Thyroid gland (tissue), 4 donors: ENCODE results near the gene UBE2D1. TPM values are rescaled to one million over a fixed set of nuclear protein-coding genes. Genes with fewer than 3 reads are reported as not detected.

Experiments used
- DNase-seq, 2 donors: peaks; one replicate each; pipeline ENCODE4 v3.0.0-alpha.2; 2019
- H3K27ac ChIP-seq, 3 donors: fragments of 200-600 bp; sonication (generic); 1 replicate in 2 of 3; 2 replicates in 1 of 3; pipeline ENCODE4 v1.5.1; 2016 to 2019; ENCODE audit warnings: mild to moderate bottlenecking in 1 of 3, moderate library complexity in 1 of 3
- H3K27me3 ChIP-seq: fragments of 200-600 bp; sonication (generic); one replicate; pipeline ENCODE4 v1.5.1; 2019
- H3K36me3 ChIP-seq, 2 donors: fragments of 200-600 bp; sonication (generic); one replicate each; pipeline ENCODE4 v1.5.1; 2016 to 2019
- H3K4me1 ChIP-seq, 2 donors: fragments of 200-600 bp; sonication (generic); one replicate each; pipeline ENCODE4 v1.5.1; 2017 to 2019
- H3K4me3 ChIP-seq, 3 donors: fragments of 200-600 bp; sonication (generic); replicated peaks in 1 of 3; 1 replicate in 2 of 3; 2 replicates in 1 of 3; pipeline ENCODE4 v1.5.1; 2016; ENCODE audit warnings: mild to moderate bottlenecking in 1 of 3
- H3K9me3 ChIP-seq: fragments of 200-600 bp; sonication (generic); one replicate; pipeline ENCODE4 v1.5.1; 2017
- CTCF ChIP-seq, 6 experiments: fragments of 200-600 bp in 3 of 6; fragments of 450-650 bp in 3 of 6; sonication (generic) in 3 of 6; IDR thresholded peaks; one replicate each; pipeline ENCODE4 v1.5.1; 2016 to 2019; ENCODE audit warnings: antibody characterized with exemption in 6 of 6, mild to moderate bottlenecking in 2 of 6, inconsistent platforms in 1 of 6, moderate library complexity in 1 of 6
- POLR2A ChIP-seq, 2 donors: fragments of 450-650 bp; IDR thresholded peaks; one replicate each; pipeline ENCODE4 v1.6.1; 2017; ENCODE audit warnings: antibody characterized with exemption in 2 of 2, mild to moderate bottlenecking in 2 of 2, moderate library complexity in 1 of 2
- WGBS, 2 donors: methylation state at CpG; one replicate each; pipeline ENCODE4 v1.1.5; 2017; 5-methylcytosine and 5-hydroxymethylcytosine counted together
- intact Hi-C: fragments of 100-400 bp; cut with DNase I; formaldehyde crosslinking; loops from one replicate; pipeline ENCODE4 v1.15.1; 2023
- total RNA-seq, 4 donors: library from RNA; depleted of rRNA; stranded (reverse); fragments of >200 nt; gene quantifications; one replicate each; pipeline ENCODE4 v1.2.3, GENCODE V29; 2016

Gene UBE2D1
- total RNA-seq, 4 donors from 2014 or later: 11.3 to 25.4 (median 18.7) TPM

DNA sequence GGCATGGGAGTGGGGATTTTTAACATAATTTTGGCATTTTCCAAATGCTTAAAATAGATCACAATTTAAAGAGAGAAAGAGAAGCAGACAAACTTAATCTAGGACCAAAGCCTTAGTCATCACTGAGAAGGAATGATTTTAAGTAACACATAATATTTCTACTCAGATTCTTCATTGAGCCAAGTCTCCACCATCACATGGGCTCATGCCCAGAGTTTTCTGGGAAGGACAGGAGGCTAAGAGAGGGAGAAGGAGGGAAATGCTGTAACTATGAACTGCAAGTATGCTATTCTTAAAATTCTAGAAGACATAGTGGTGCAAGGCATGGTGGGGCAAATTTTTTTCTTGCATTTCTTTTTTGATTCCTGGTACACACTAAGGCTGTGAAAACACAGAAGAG lies 23.8 kb upstream of the UBE2D1 start:
- no peaks in the 10 kb centered on the region for H3K27me3 ChIP-seq
- H3K4me3 ChIP-seq: no peak overlapping the region
- intact Hi-C loops: no loop called here
- no peaks in the 10 kb centered on the region for H3K4me1 ChIP-seq
- H3K36me3 ChIP-seq: no peaks in the 10 kb centered on the region
- no peak overlapping the region for H3K27ac ChIP-seq
- no peak for DNase-seq
- no peaks in the 10 kb centered on the region for H3K9me3 ChIP-seq
- TF ChIP-seq POLR2A (IDR thresholded peaks at IDR 0.05) (no peak), CTCF (IDR thresholded peaks at IDR 0.05) (no peak)

GRCh38 chr10:58316874-58317273 lies 17.9 kb upstream of the UBE2D1 start:
- H3K36me3 ChIP-seq: no peaks in the 10 kb centered on the region
- no peaks in the 10 kb centered on the region for H3K9me3 ChIP-seq
- H3K27ac ChIP-seq: no peak overlapping the region
- H3K4me1 ChIP-seq: no peaks in the 10 kb centered on the region
- intact Hi-C loops: no loop called here
- no peaks in the 10 kb centered on the region for H3K27me3 ChIP-seq
- TF ChIP-seq CTCF (IDR thresholded peaks at IDR 0.05) (no peak), POLR2A (IDR thresholded peaks at IDR 0.05) (no peak)
- no peak overlapping the region for H3K4me3 ChIP-seq
- DNase-seq: no peak

DNA sequence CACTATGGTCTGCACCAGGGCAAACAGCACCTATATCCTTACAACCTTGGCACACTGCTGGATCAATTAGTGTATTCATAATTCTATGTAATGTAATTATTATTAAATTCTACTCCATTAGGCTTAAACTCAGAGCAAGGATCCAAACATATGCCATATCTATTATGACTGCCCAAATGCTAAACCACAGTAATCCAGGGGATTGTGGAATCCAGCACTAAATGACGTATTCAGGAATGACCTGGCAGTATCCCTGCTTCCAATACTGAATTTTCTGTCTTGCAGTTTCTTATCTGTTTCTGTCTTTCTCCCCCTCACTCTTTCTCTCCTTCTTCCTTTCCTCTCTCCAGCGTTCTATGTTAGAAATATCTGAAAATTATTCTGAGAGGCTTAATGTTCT lies 16.5 kb upstream of the UBE2D1 start:
- Histone ChIP-seq H3K27me3 (no peaks in the 10 kb centered on the region), H3K4me3 (no peak overlapping the region), H3K4me1 (no peaks in the 10 kb centered on the region), H3K27ac (no peak overlapping the region), H3K36me3 (no peaks in the 10 kb centered on the region), H3K9me3 (no peaks in the 10 kb centered on the region)
- no peak for DNase-seq
- TF ChIP-seq CTCF (IDR thresholded peaks at IDR 0.05) (no peak), POLR2A (IDR thresholded peaks at IDR 0.05) (no peak)
- WGBS, 2 donors: 75 to 80% methylated on average over 2 of the region's 2 CpGs
- intact Hi-C loops: no loop called here

- H3K36me3 ChIP-seq: no peaks in the 10 kb centered on the region
- no peak overlapping the region for H3K4me3 ChIP-seq
- no peaks in the 10 kb centered on the region for H3K27me3 ChIP-seq
- WGBS, 2 donors: 89 to 95% methylated on average over 1 of the region's 1 CpG
- intact Hi-C loops: no loop called here
- H3K4me1 ChIP-seq: no peaks in the 10 kb centered on the region
- DNase-seq: no peak
- H3K9me3 ChIP-seq: no peaks in the 10 kb centered on the region
- TF ChIP-seq POLR2A (IDR thresholded peaks at IDR 0.05) (no peak), CTCF (IDR thresholded peaks at IDR 0.05) (no peak)
- no peak overlapping the region for H3K27ac ChIP-seq
These were observed 15.2 kb upstream of the UBE2D1 start for GRCh38 chr10:58319599-58319998.

DNA sequence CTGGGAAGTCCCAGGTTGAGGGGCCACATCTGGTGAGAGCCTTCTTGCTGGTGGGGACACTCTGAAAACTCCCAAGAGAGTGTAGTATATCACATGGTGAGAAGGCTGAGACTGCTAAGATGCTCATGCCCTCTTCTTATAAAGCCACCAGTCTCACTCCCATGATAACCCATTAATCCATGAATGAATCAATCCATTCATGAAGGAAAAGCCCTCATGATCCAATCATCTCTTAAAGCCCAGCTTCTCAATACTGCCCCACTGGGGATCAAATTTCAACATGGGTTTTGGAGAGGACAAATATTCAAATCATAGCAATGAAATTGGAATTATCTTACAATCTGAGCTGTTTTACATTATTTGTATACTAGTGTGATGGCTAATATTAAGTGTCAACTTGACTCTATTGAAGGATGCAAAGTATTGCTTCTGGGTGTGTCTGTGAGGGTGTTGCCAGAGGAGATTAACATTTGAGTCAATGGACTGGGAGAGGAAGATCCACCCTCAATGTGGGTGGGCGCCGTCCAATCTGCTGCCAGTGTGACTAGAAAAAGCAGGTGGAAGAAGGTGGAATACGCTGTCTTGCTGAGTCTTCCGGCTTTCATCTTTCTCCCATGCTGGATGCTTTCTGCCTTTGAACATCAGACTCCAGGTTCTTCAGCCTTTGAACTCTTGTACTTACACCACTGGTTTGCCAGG lies 14.3 kb upstream of the UBE2D1 start:
- no peaks in the 10 kb centered on the region for H3K9me3 ChIP-seq
- intact Hi-C loops: no loop called here
- 95 to 96% methylated on average over 4 of the region's 4 CpGs for WGBS, 2 donors
- no peaks in the 10 kb centered on the region for H3K36me3 ChIP-seq
- no peaks in the 10 kb centered on the region for H3K27me3 ChIP-seq
- H3K4me1 ChIP-seq: no peaks in the 10 kb centered on the region
- TF ChIP-seq POLR2A (IDR thresholded peaks at IDR 0.05) (no peak), CTCF (IDR thresholded peaks at IDR 0.05) (no peak)
- no peak for DNase-seq
- H3K27ac ChIP-seq: no peak overlapping the region
- H3K4me3 ChIP-seq: no peak overlapping the region
